ENCODE measurements around the gene APP.

- no peak for TF ChIP-seq CTCF (IDR thresholded peaks at IDR 0.05; ENCODE audit: low read depth, low read length, poor library complexity, severe bottlenecking)
- TF ChIP-seq EZH2phosphoT487 (IDR thresholded peaks at IDR 0.05; ENCODE audit: borderline replicate concordance, low read length): no peak
These were observed 5.2 kb downstream of the APP start for GRCh38 chr21:26165331-26165730.

Measured in DOHH2 (cell line).